CD8-positive, alpha-beta memory T cell (primary cell): ENCODE results near the gene NAPSA. TPM values are rescaled to one million over a fixed set of nuclear protein-coding genes. Genes with fewer than 3 reads are reported as not detected.
A peak's percentile ranks its signal among the peaks of the same experiment; 100 is the strongest.

Experiments
- CTCF ChIA-PET: fragments of 350-600 bp; sonication (Branson Sonifier 250); formaldehyde crosslinking; loops from one replicate; lab custom pipeline; 2021; ENCODE audit warnings: antibody characterized with exemption; lab: Charles Lee
- POLR2A ChIA-PET: fragments of 350-600 bp; sonication (Branson Sonifier 250); formaldehyde crosslinking; loops from one replicate; lab custom pipeline; 2021; ENCODE audit warnings: antibody characterized with exemption; lab: Charles Lee
- DNase-seq, 5 donors: peaks; one replicate each; pipeline versions ENCODE4 v3.0.0 to v3.0.0-alpha.2; 2020 to 2022; ENCODE audit warnings: mixed read lengths in 1 of 5
- H3K27ac ChIP-seq: one replicate; pipeline ENCODE4 v1.7.0; 2013; ENCODE audit warnings: low read depth, mild to moderate bottlenecking, low read length, moderate library complexity
- H3K27me3 ChIP-seq: 2 replicates; pipeline ENCODE4 v1.7.0; 2013; ENCODE audit warnings: low read length, mild to moderate bottlenecking; ENCODE audit not compliant: insufficient read depth, poor library complexity, severe bottlenecking
- H3K36me3 ChIP-seq: 2 replicates; pipeline ENCODE4 v1.7.0; 2013; ENCODE audit warnings: mild to moderate bottlenecking, low read length, moderate library complexity; ENCODE audit not compliant: insufficient read depth
- H3K4me1 ChIP-seq: 2 replicates; pipeline ENCODE4 v1.7.0; 2013; ENCODE audit warnings: mild to moderate bottlenecking, low read length, moderate library complexity; ENCODE audit not compliant: insufficient read depth
- H3K4me3 ChIP-seq: 2 replicates; pipeline ENCODE4 v1.7.0; 2013; ENCODE audit warnings: mild to moderate bottlenecking, low read length
- H3K9me3 ChIP-seq: 2 replicates; pipeline ENCODE4 v1.7.0; 2013; ENCODE audit warnings: mild to moderate bottlenecking, low read length
- H3K27ac Mint-ChIP-seq, 8 donors: one replicate each; pipeline ENCODE4 v1.8.0; 2020 to 2021; ENCODE audit warnings: mixed read lengths in 8 of 8, mild to moderate bottlenecking in 6 of 8, inconsistent platforms in 3 of 8, moderate library complexity in 3 of 8
- H3K27me3 Mint-ChIP-seq, 2 donors: one replicate each; pipeline ENCODE4 v1.8.0; 2020 to 2021; ENCODE audit warnings: mixed read lengths in 2 of 2, mild to moderate bottlenecking in 1 of 2, moderate library complexity in 1 of 2
- H3K36me3 Mint-ChIP-seq, 3 donors: one replicate each; pipeline ENCODE4 v1.8.0; 2020 to 2021; ENCODE audit warnings: mixed read lengths in 3 of 3, inconsistent platforms in 1 of 3, mild to moderate bottlenecking in 1 of 3
- H3K4me1 Mint-ChIP-seq, 3 donors: one replicate each; pipeline ENCODE4 v1.8.0; 2020 to 2021; ENCODE audit warnings: mixed read lengths in 3 of 3, inconsistent platforms in 1 of 3, mild to moderate bottlenecking in 1 of 3
- H3K4me3 Mint-ChIP-seq, 7 donors: one replicate each; pipeline ENCODE4 v1.8.0; 2020 to 2021; ENCODE audit warnings: mixed read lengths in 7 of 7, mild to moderate bottlenecking in 6 of 7, moderate library complexity in 4 of 7, inconsistent platforms in 2 of 7
- H3K9me3 Mint-ChIP-seq, 5 donors: one replicate each; pipeline ENCODE4 v1.8.0; 2020 to 2022; ENCODE audit warnings: mixed read lengths in 5 of 5, mild to moderate bottlenecking in 3 of 5, moderate library complexity in 2 of 5, inconsistent platforms in 1 of 5
- polyA plus RNA-seq: library from polyadenylated mRNA; unstranded; fragments of 300-500 nt; fragmentation: Illumina TruSeq; gene quantifications from one replicate; pipeline ENCODE4 v1.2.3, GENCODE V29; 2021
- total RNA-seq, 2 experiments: library from RNA; stranded (reverse); gene quantifications; one replicate each; pipeline ENCODE4 v1.2.3, GENCODE V29; 2021

NAPSA gene
- total and polyA plus RNA-seq, 3 experiments from 2014 or later: 1.6 to 22.5 (median 19.7) TPM

- Mint-ChIP-seq H3K36me3 (peaks cover 5 to 61% (median 9%) of the 10 kb centered on the region in 3 donors), H3K4me3 (peak overlapping the region in 6 of 7 donors; percentile 36 to 100 (median 97)), H3K4me1 (peaks cover 12 to 31% (median 23%) of the 10 kb centered on the region in 3 donors), H3K27me3 (peaks cover 0 to 3% of the 10 kb centered on the region in 2 donors), H3K27ac (peak overlapping the region; percentile 9 to 100 (median 91)), H3K9me3 (no peaks in the 10 kb centered on the region)
- Histone ChIP-seq H3K4me3 (no peak overlapping the region), H3K36me3 (peaks cover 30% of the 10 kb centered on the region), H3K9me3 (no peaks in the 10 kb centered on the region), H3K4me1 (peaks cover 13% of the 10 kb centered on the region), H3K27ac (peak overlapping the region; percentile 51), H3K27me3 (no peaks in the 10 kb centered on the region)
- CTCF ChIA-PET: interaction anchor here (0.7 kb wide), 1 partner anchor 20 kb away, joined by 3 read pairs; no protein-coding TSS in a partner anchor
- no peak for DNase-seq
- POLR2A ChIA-PET: no interaction called here
Observed at GRCh38 chr19:50377517-50377916, 12.1 kb upstream of the NAPSA start.

- H3K36me3 Mint-ChIP-seq: peaks cover 5 to 57% (median 9%) of the 10 kb centered on the region in 3 donors
- no peaks in the 10 kb centered on the region for H3K9me3 Mint-ChIP-seq
- no peaks in the 10 kb centered on the region for H3K9me3 ChIP-seq
- H3K27ac Mint-ChIP-seq: peak overlapping the region; percentile 31 to 100 (median 91)
- peaks cover 13% of the 10 kb centered on the region for H3K4me1 ChIP-seq
- POLR2A ChIA-PET: no interaction called here
- peak; percentile 48 to 76 (median 51) for DNase-seq
- H3K4me1 Mint-ChIP-seq: peaks cover 12 to 31% (median 23%) of the 10 kb centered on the region in 3 donors
- H3K4me3 Mint-ChIP-seq: peak overlapping the region; percentile 85 to 100 (median 97)
- H3K27ac ChIP-seq: peak overlapping the region; percentile 51
- H3K4me3 ChIP-seq: peak overlapping the region; percentile 34
- peaks cover 0 to 3% of the 10 kb centered on the region in 2 donors for H3K27me3 Mint-ChIP-seq
- CTCF ChIA-PET: no interaction called here
- H3K27me3 ChIP-seq: no peaks in the 10 kb centered on the region
- H3K36me3 ChIP-seq: peaks cover 30% of the 10 kb centered on the region
Observed at GRCh38 chr19:50377051-50377461, 11.6 kb upstream of the NAPSA start.

GRCh38 chr19:50376166-50377050 is 11.0 kb upstream of the NAPSA start, which contains the start of gene NR1H2:
NR1H2 (plus strand) TSS chr19:50376457; CDS start chr19:50377606, 1,149 bp downstream.
- Histone ChIP-seq H3K9me3 (no peaks in the 10 kb centered on the region), H3K36me3 (peaks cover 30% of the 10 kb centered on the region), H3K27me3 (no peaks in the 10 kb centered on the region), H3K27ac (peak within 1 kb of the TSS; percentile 100), H3K4me1 (peaks cover 13% of the 10 kb centered on the region), H3K4me3 (peak within 1 kb of the TSS; percentile 97)
- H3K27ac Mint-ChIP-seq: peak within 1 kb of the TSS; percentile 92 to 100 (median 100)
- ChIA-PET POLR2A (interaction anchor here (0.5 to 2.7 kb wide), 8 partner anchors 9 to 807 kb away, joined by 3 to 19 read pairs (median 4); partner anchors contain the start of gene JOSD2), CTCF (interaction anchor here (0.8 to 1.5 kb wide), 4 partner anchors 9 to 97 kb away, joined by 3 to 7 read pairs (median 4); no protein-coding TSS in a partner anchor)
- H3K4me1 Mint-ChIP-seq: peaks cover 11 to 31% (median 23%) of the 10 kb centered on the region in 3 donors
- peaks cover 0 to 3% of the 10 kb centered on the region in 2 donors for H3K27me3 Mint-ChIP-seq
- H3K9me3 Mint-ChIP-seq: no peaks in the 10 kb centered on the region
- peak; percentile 90 to 96 (median 94) for DNase-seq
- H3K36me3 Mint-ChIP-seq: peaks cover 5 to 51% (median 9%) of the 10 kb centered on the region in 3 donors
- peak within 1 kb of the TSS; percentile 85 to 100 (median 97) for H3K4me3 Mint-ChIP-seq

GRCh38 chr19:50371914-50372475 is 6.6 kb upstream of the NAPSA start:
- ChIA-PET POLR2A (no interaction called here), CTCF (no interaction called here)
- Histone ChIP-seq H3K36me3 (no peaks in the 10 kb centered on the region), H3K27me3 (no peaks in the 10 kb centered on the region), H3K4me1 (peaks cover 6% of the 10 kb centered on the region), H3K9me3 (no peaks in the 10 kb centered on the region), H3K4me3 (no peak overlapping the region), H3K27ac (no peak overlapping the region)
- H3K4me3 Mint-ChIP-seq: no peak overlapping the region
- H3K4me1 Mint-ChIP-seq: peaks cover 19 to 28% (median 20%) of the 10 kb centered on the region in 3 donors
- no peaks in the 10 kb centered on the region for H3K9me3 Mint-ChIP-seq
- peaks cover 0 to 7% of the 10 kb centered on the region in 2 donors for H3K27me3 Mint-ChIP-seq
- H3K27ac Mint-ChIP-seq: no peak overlapping the region
- H3K36me3 Mint-ChIP-seq: peaks cover 0 to 12% (median 2%) of the 10 kb centered on the region in 3 donors
- DNase-seq: no peak

GRCh38 chr19:50368649-50369570 is 3.5 kb upstream of the NAPSA start:
- peak; percentile 67 to 84 (median 76) for DNase-seq
- Mint-ChIP-seq H3K27ac (peak overlapping the region; percentile 42 to 96 (median 86)), H3K27me3 (peaks cover 0 to 3% of the 10 kb centered on the region in 2 donors), H3K4me3 (peak overlapping the region; percentile 84 to 97 (median 90)), H3K4me1 (peaks cover 25 to 38% (median 34%) of the 10 kb centered on the region in 3 donors), H3K9me3 (no peaks in the 10 kb centered on the region), H3K36me3 (peaks cover 0 to 6% (median 0%) of the 10 kb centered on the region in 3 donors)
- CTCF ChIA-PET: interaction anchor here (0.5 to 3.0 kb wide), 10 partner anchors 10 to 414 kb away, joined by 3 to 22 read pairs (median 4); partner anchors contain the start of gene POLD1
- peaks cover 12% of the 10 kb centered on the region for H3K4me1 ChIP-seq
- POLR2A ChIA-PET: interaction anchor here (1.5 kb wide), 1 partner anchor 12 kb away, joined by 7 read pairs; no protein-coding TSS in a partner anchor
- peak overlapping the region; percentile 72 for H3K27ac ChIP-seq
- no peaks in the 10 kb centered on the region for H3K27me3 ChIP-seq
- no peaks in the 10 kb centered on the region for H3K36me3 ChIP-seq
- no peaks in the 10 kb centered on the region for H3K9me3 ChIP-seq
- peak overlapping the region; percentile 81 for H3K4me3 ChIP-seq

- ChIA-PET CTCF (no interaction called here), POLR2A (no interaction called here)
- Histone ChIP-seq H3K27ac (peak overlapping the region; percentile 25), H3K9me3 (no peaks in the 10 kb centered on the region), H3K4me1 (peaks cover 49% of the 10 kb centered on the region), H3K4me3 (no peak overlapping the region), H3K27me3 (no peaks in the 10 kb centered on the region), H3K36me3 (no peaks in the 10 kb centered on the region)
- H3K9me3 Mint-ChIP-seq: no peaks in the 10 kb centered on the region
- peak overlapping the region in 3 of 7 donors; percentile 25 to 47 (median 33) for H3K4me3 Mint-ChIP-seq
- H3K36me3 Mint-ChIP-seq: peaks cover 0 to 6% (median 4%) of the 10 kb centered on the region in 3 donors
- H3K27ac Mint-ChIP-seq: peak overlapping the region in 6 of 8 donors; percentile 7 to 89 (median 42)
- peaks cover 0 to 1% of the 10 kb centered on the region in 2 donors for H3K27me3 Mint-ChIP-seq
- peaks cover 36 to 70% (median 64%) of the 10 kb centered on the region in 3 donors for H3K4me1 Mint-ChIP-seq
- no peak for DNase-seq
Observed at GRCh38 chr19:50362656-50363424, 2.6 kb downstream of the NAPSA start.
